K562 (cell line): ENCODE data around the gene SLC9C2. TPM values are rescaled to one million over a fixed set of nuclear protein-coding genes. Genes with fewer than 3 reads are reported as not detected.
"Not testable (repeated sequence)": the region's sequence is repeated elsewhere in the genome, so short reads cannot be mapped to it uniquely, and the experiment has no call there.

Experiments used
- ATAC-seq: fragments of 200-7000 bp; cut with Tn5 transposase; 3 replicates; pipeline ENCODE4 v1.9.1; 2020; ENCODE audit warnings: moderate library complexity
- BruUV-seq: library from RNA; stranded (reverse); fragments of 400-500 nt; replicated peaks from 2 replicates; lab custom pipeline; 2021; lab: Mats Ljungman, UMichigan
- CTCF ChIA-PET: fragments of 300-600 bp; formaldehyde crosslinking; extraction: SDS; loops from one replicate; lab custom pipeline; 2021; ENCODE audit warnings: low intra/inter-chr PET ratio; lab: Yijun Ruan, JAX
- POLR2A ChIA-PET: fragments of 300-600, 350-650 bp; sonication (Branson Sonifier 250); formaldehyde crosslinking; extraction: SDS; loops from one replicate; lab custom pipeline; 2021; ENCODE audit warnings: antibody characterized with exemption, inconsistent platforms; lab: Yijun Ruan, JAX
- DNase-seq, 4 experiments: peaks; one replicate each; pipeline versions ENCODE4 v3.0.0 to v3.0.0-alpha.2; 2011 to 2018; ENCODE audit warnings: low spot score in 3 of 4, mixed read lengths in 3 of 4; ENCODE audit errors: extremely low read depth in 1 of 4
- FAIRE-seq: peaks from 2 replicates; lab custom pipeline; 2011; peaks lifted over from hg19 to GRCh38; lab: Jason Lieb, UNC
- H2AFZ ChIP-seq: 2 replicates; pipeline ENCODE4 v1.6.0; 2011; ENCODE audit warnings: low read depth, low read length, control low read depth, inconsistent platforms
- H3K27ac ChIP-seq: fragments of 200-600 bp; 3 replicates; pipeline ENCODE4 v1.8.0; 2011; ENCODE audit warnings: low read depth, mild to moderate bottlenecking, control low read depth, inconsistent platforms, low read length, moderate library complexity, mixed read lengths; ENCODE audit errors: extremely low read depth
- H3K27me3 ChIP-seq, 2 experiments: fragments of 300-600 bp in 1 of 2; 2 replicates in 1 of 2; 3 replicates in 1 of 2; pipeline versions ENCODE4 v1.6.0 to v1.8.0; 2011; ENCODE audit warnings: inconsistent platforms in 2 of 2, low read length in 2 of 2, mild to moderate bottlenecking in 1 of 2, mixed read lengths in 1 of 2, moderate library complexity in 1 of 2; ENCODE audit not compliant: control insufficient read depth in 2 of 2, insufficient read depth in 2 of 2
- H3K36me3 ChIP-seq: fragments of 300-600 bp; 3 replicates; pipeline ENCODE4 v1.8.0; 2011; ENCODE audit warnings: mild to moderate bottlenecking, low read length, inconsistent platforms; ENCODE audit not compliant: control insufficient read depth, insufficient read depth
- H3K4me1 ChIP-seq, 2 experiments: fragments of 200-600 bp in 1 of 2; replicated peaks in 1 of 2; 2 replicates in 1 of 2; 3 replicates in 1 of 2; pipeline versions ENCODE4 v1.5.1 to v1.8.0; 2011; ENCODE audit warnings: inconsistent platforms in 2 of 2, low read length in 2 of 2, mild to moderate bottlenecking in 1 of 2, mixed read lengths in 1 of 2, moderate library complexity in 1 of 2; ENCODE audit not compliant: control insufficient read depth in 2 of 2, insufficient read depth in 2 of 2
- H3K4me2 ChIP-seq: 2 replicates; pipeline ENCODE4 v1.6.1; 2011; ENCODE audit warnings: low read length, control low read depth, inconsistent platforms, mixed read lengths; ENCODE audit not compliant: insufficient read depth
- H3K4me3 ChIP-seq: fragments of 200-600 bp; sonication (generic), shearing (Covaris generic); 2 replicates; pipeline ENCODE4 v1.5.1; 2016; ENCODE audit warnings: control low read depth, inconsistent platforms
- H3K79me2 ChIP-seq: fragments of 200-600 bp; 3 replicates; pipeline ENCODE4 v1.8.0; 2011; ENCODE audit warnings: low read length, inconsistent platforms; ENCODE audit not compliant: control insufficient read depth, insufficient read depth
- H3K9ac ChIP-seq, 2 experiments: 2 replicates each; pipeline versions ENCODE4 v1.6.0 to v1.6.1; 2011; ENCODE audit warnings: low read depth in 2 of 2, low read length in 2 of 2, control low read depth in 1 of 2, inconsistent platforms in 1 of 2, mild to moderate bottlenecking in 1 of 2, mixed read lengths in 1 of 2; ENCODE audit not compliant: insufficient read depth in 1 of 2
- H3K9me1 ChIP-seq: one replicate; pipeline ENCODE4 v1.6.0; 2011; ENCODE audit warnings: inconsistent platforms, mild to moderate bottlenecking, low read length, moderate library complexity; ENCODE audit not compliant: control insufficient read depth, insufficient read depth
- H3K9me3 ChIP-seq: replicated peaks from 2 replicates; pipeline ENCODE4 v1.5.1; 2011; ENCODE audit warnings: low read depth, low read length, inconsistent platforms; ENCODE audit not compliant: control insufficient read depth, insufficient read depth
- H4K20me1 ChIP-seq: replicated peaks from 2 replicates; pipeline ENCODE4 v1.6.1; 2011; ENCODE audit warnings: low read length, inconsistent platforms, mixed read lengths; ENCODE audit not compliant: control insufficient read depth, insufficient read depth
- ARID1B ChIP-seq: fragments of 450-650 bp; IDR thresholded peaks from 2 replicates; pipeline ENCODE4 v1.6.1; 2016; ENCODE audit warnings: antibody characterized with exemption, mild to moderate bottlenecking, inconsistent platforms
- CBX3 ChIP-seq, 2 experiments: IDR thresholded peaks; 1 replicate in 1 of 2; 2 replicates in 1 of 2; pipeline ENCODE4 v1.6.1; 2012; ENCODE audit warnings: inconsistent platforms in 2 of 2, low read length in 2 of 2, borderline replicate concordance in 1 of 2, control low read depth in 1 of 2
- EGR1 ChIP-seq: fragments of 450-650 bp; conservative IDR thresholded peaks from 2 replicates; pipeline ENCODE4 v1.6.1; 2017; ENCODE audit warnings: mild to moderate bottlenecking
- FOXK2 ChIP-seq, 2 experiments: fragments of 450-650 bp; IDR thresholded peaks in 1 of 2; conservative IDR thresholded peaks in 1 of 2; 2 replicates each; pipeline ENCODE4 v1.6.1; 2016; ENCODE audit warnings: low read depth in 2 of 2, mild to moderate bottlenecking in 1 of 2
- HDAC1 ChIP-seq, 2 experiments: fragments of 450-650 bp; IDR thresholded peaks; 2 replicates each; pipeline ENCODE4 v1.6.1; 2016 to 2017; ENCODE audit warnings: inconsistent platforms in 1 of 2, mild to moderate bottlenecking in 1 of 2, moderate library complexity in 1 of 2
- HNRNPK ChIP-seq: fragments of 200-400 bp; formaldehyde crosslinking; IDR thresholded peaks from one replicate; pipeline ENCODE4 v1.6.1; 2018; ENCODE audit warnings: mild to moderate bottlenecking, low read depth, low read length; ENCODE audit not compliant: poor library complexity, severe bottlenecking
- PCBP2 ChIP-seq: fragments of 200-400 bp; formaldehyde crosslinking; IDR thresholded peaks from 2 replicates; pipeline ENCODE4 v1.6.1; 2018; ENCODE audit warnings: low read length, low read depth, mild to moderate bottlenecking, moderate library complexity; ENCODE audit not compliant: poor library complexity, severe bottlenecking
- POLR2A ChIP-seq: fragments of 450-650 bp; conservative IDR thresholded peaks from 2 replicates; pipeline ENCODE4 v1.6.1; 2016
- TAF1 ChIP-seq: IDR thresholded peaks from 2 replicates; pipeline ENCODE4 v1.6.1; 2011; ENCODE audit warnings: mild to moderate bottlenecking, low read length, moderate library complexity; ENCODE audit not compliant: insufficient read depth, control insufficient read depth, severe bottlenecking; ENCODE audit errors: extremely low read depth
- ZNF586 ChIP-seq: fragments of 450-650 bp; formaldehyde crosslinking; conservative IDR thresholded peaks from 2 replicates; pipeline ENCODE4 v1.4.0; 2020; ENCODE audit warnings: mild to moderate bottlenecking, moderate library complexity
- WGBS: fragments of 100-300 bp; shearing (Covaris generic); methylation state at CpG from one replicate; pipeline ENCODE4 v1.1.6; 2016; ENCODE audit warnings: low coverage, mixed read lengths; ENCODE audit not compliant: insufficient coverage; ENCODE audit errors: missing lambda C conversion rate; 5-methylcytosine and 5-hydroxymethylcytosine counted together
- in situ Hi-C: fragments of 300-500 bp; cut with MboI; formaldehyde crosslinking; loops from 4 replicates; pipeline ENCODE4 v1.15.0; 2018; ENCODE audit warnings: inconsistent platforms, mixed read lengths
- intact Hi-C: fragments of 100-400 bp; cut with micrococcal nuclease; formaldehyde crosslinking; loops from 2 replicates; pipeline ENCODE4 v1.14.2; 2022
- polyA plus RNA-seq, 8 experiments: library from polyadenylated mRNA; depleted of rRNA in 4 of 8; stranded (reverse) in 5 of 8; unstranded in 3 of 8; fragments of >200 nt; fragmentation: Nextera tagmentation in 2 of 8; fragmentation: Illumina TruSeq in 1 of 8; extraction: Ambion mirVana in 2 of 8; extraction: Trizol in 1 of 8; gene quantifications; 2 replicates each; pipeline versions ENCODE4 v1.2.1 to v1.2.3, GENCODE V29; 2011 to 2014; ENCODE audit warnings: inconsistent platforms in 1 of 8, missing spikeins in 1 of 8
- total RNA-seq, 7 experiments: library from RNA; depleted of rRNA in 6 of 7; stranded (reverse); fragments of >200 nt in 6 of 7; fragmentation: Illumina TruSeq in 2 of 7; extraction: Trizol in 2 of 7; gene quantifications; 2 replicates each; pipeline versions ENCODE4 v1.2.1 to v1.2.3, GENCODE V29; 2011 to 2021; ENCODE audit warnings: low replicate concordance in 1 of 7
- TF ChIP-seq, protein P1 (sequence below): IDR thresholded peaks from 2 replicates; pipeline ENCODE4 v1.6.1; 2016; ENCODE audit warnings: missing genetic modification characterization, missing compliant biosample characterization

SLC9C2 gene
- total and polyA plus RNA-seq, 9 of the 15 experiments (the other 6 are each of a cell fraction or from before 2014, with no cell fraction given) = 0.11 to 0.22 (median 0.15) TPM; not detected in 5

DNA sequence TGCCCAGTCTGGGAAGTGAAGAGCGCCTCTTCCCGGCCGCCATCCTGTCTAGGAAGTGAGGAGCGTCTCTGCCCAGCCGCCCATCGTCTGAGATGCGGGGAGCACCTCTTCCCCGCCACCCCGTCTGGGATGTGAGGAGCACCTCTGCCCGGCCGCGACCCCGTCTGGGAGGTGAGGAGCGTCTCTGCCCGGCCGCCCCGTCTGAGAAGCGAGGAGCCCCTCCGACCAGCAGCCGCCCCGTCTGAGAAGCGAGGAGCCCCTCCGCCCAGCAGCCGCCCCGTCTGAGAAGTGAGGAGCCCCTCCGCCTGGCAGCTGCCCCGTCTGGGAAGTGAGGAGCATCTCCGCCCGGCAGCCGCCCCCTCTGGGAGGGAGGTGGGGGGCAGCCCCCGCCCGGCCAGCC is 10.2 kb upstream of the SLC9C2 start:
- H3K9me1 ChIP-seq, intact Hi-C loops, DNase-seq, H3K27ac ChIP-seq, H3K4me1 ChIP-seq, H4K20me1 ChIP-seq, H3K9ac ChIP-seq, FAIRE-seq, ATAC-seq, H3K4me3 ChIP-seq, H3K4me2 ChIP-seq, H3K27me3 ChIP-seq, H3K79me2 ChIP-seq, in situ Hi-C loops, H2AFZ ChIP-seq, POLR2A ChIA-PET, H3K36me3 ChIP-seq, H3K9me3 ChIP-seq, CTCF ChIA-PET, BruUV-seq: not testable (repeated sequence)
- 75% methylated on average over 20 of the region's 32 CpGs for WGBS

DNA sequence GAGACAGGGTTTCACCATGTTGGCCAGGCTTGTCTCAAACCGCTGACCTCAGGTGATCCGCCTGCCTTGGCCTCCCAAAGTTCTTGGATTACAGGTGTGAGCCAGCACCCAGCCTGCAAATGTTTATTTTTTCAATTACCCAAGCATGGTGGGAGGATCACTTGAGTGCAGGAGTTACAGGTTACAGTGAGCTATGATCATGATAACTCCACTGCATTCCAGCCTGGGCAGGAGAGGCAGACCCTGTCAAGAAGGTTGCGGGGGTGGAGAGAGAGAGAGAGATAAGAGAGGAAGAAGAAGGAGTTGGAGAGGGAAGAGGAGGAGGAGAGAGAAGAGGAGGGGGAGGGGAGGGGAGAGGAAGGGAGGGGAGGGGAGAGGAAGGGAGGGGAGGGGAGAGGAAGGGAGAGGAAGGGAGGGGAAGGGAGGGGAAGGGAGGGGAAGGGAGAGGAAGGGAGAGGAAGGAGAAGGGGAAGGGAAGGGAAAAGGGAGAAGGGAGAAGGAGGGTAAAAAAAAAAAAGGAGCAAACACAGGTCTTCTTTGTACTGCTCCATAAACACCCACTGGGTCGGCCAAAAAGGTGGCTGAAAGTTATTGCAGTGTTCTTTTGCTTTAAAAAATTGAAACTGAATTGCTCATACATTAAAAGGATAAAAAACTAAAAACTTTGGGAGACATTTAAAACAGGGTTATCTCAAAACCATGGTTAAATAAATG is 5.8 kb upstream of the SLC9C2 start:
- H3K9me1 ChIP-seq = no peaks in the 10 kb centered on the region
- peak; percentile 94 for TF ChIP-seq HNRNPK
- TF ChIP-seq ZNF586 = no peak
- TF ChIP-seq HDAC1 (IDR thresholded peaks at IDR 0.05) = 0 out of 4 replicates have a peak, but pooled peaks of 1 of the 2 experiments have one; percentile 33
- TF ChIP-seq EGR1 = peak; percentile 90
- peak; percentile 87 for TF ChIP-seq PCBP2
- no peak for TF ChIP-seq TAF1
- TF ChIP-seq ARID1B = no peak
- TF ChIP-seq, protein P1, sequence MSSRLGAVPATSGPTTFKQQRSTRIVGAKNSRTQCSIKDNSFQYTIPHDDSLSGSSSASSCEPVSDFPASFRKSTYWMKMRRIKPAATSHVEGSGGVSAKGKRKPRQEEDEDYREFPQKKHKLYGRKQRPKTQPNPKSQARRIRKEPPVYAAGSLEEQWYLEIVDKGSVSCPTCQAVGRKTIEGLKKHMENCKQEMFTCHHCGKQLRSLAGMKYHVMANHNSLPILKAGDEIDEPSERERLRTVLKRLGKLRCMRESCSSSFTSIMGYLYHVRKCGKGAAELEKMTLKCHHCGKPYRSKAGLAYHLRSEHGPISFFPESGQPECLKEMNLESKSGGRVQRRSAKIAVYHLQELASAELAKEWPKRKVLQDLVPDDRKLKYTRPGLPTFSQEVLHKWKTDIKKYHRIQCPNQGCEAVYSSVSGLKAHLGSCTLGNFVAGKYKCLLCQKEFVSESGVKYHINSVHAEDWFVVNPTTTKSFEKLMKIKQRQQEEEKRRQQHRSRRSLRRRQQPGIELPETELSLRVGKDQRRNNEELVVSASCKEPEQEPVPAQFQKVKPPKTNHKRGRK (tag) = peak; percentile 72
- no peak for TF ChIP-seq CBX3 (IDR thresholded peaks at IDR 0.05; ENCODE audit: borderline replicate concordance in 1 of 2, low read length in 2 of 2)
- TF ChIP-seq POLR2A = no peak
- TF ChIP-seq FOXK2 (conservative IDR thresholded peaks at IDR 0.05 in 1 of 2, IDR thresholded peaks at IDR 0.05 in 1 of 2; ENCODE audit: low read depth in 2 of 2) = no peak
- H3K36me3 ChIP-seq = no peaks in the 10 kb centered on the region
- no peak overlapping the region for H3K4me3 ChIP-seq
- H3K4me2 ChIP-seq = no peak overlapping the region
- DNase-seq (peak in 2 of 4 experiments; percentile 22 to 72), ATAC-seq (peak; percentile 44; the same call in 2 of the 3 replicates), FAIRE-seq (no peak)
- no peak overlapping the region for H3K27ac ChIP-seq
- BruUV-seq = no TSS peak
- intact Hi-C loops (no loop called here), in situ Hi-C loops (no loop called here)
- 45% methylated on average over 4 of the region's 4 CpGs for WGBS
- no peak overlapping the region for H2AFZ ChIP-seq
- H3K9ac ChIP-seq = no peak overlapping the region
- H3K4me1 ChIP-seq = peaks cover 0 to 4% of the 10 kb centered on the region in 2 experiments; a peak in 1 of 5 replicates
- H4K20me1 ChIP-seq = no peaks in the 10 kb centered on the region
- CTCF ChIA-PET = no interaction called here
- POLR2A ChIA-PET = interaction anchor here (0.6 to 1.1 kb wide), 2 partner anchors 18 to 69 kb away, joined by 3 read pairs; no protein-coding TSS in a partner anchor
- no peaks in the 10 kb centered on the region for H3K79me2 ChIP-seq
- no peaks in the 10 kb centered on the region for H3K27me3 ChIP-seq
- H3K9me3 ChIP-seq = no peaks in the 10 kb centered on the region
